Measurements from ENCODE around the gene MIA3. TPM values are rescaled to one million over a fixed set of nuclear protein-coding genes. Genes with fewer than 3 reads are reported as not detected.
A peak's percentile ranks its signal among the peaks of the same experiment; 100 is the strongest.

The MIA3 gene
- total and polyA plus RNA-seq, 9 of the 15 experiments (the other 6 are each of a cell fraction or from before 2014, with no cell fraction given): 21.6 to 89.4 (median 40.8) TPM

- TF ChIP-seq ZBTB11 (CRISPR knock-in tag; IDR thresholded peaks at IDR 0.05) (peak in 2 of 3 experiments; percentile 11 to 75; a peak in 2 of 6 replicates), E2F3 (CRISPR knock-in tag; IDR thresholded peaks at IDR 0.05) (0 out of 2 replicates have a peak, but pooled peaks have one; percentile 58), E4F1 (CRISPR knock-in tag; IDR thresholded peaks at IDR 0.05; ENCODE audit: borderline replicate concordance) (no peak), MXI1 (IDR thresholded peaks at IDR 0.05; ENCODE audit: low read depth, low read length) (peak; percentile 63; the same call in 1 of the 2 replicates), ZNF551 (CRISPR knock-in tag; IDR thresholded peaks at IDR 0.05) (no peak), MYC (IDR thresholded peaks at IDR 0.05; ENCODE audit: low read depth, low read length) (peak; percentile 83), MYC (CRISPR knock-in tag; IDR thresholded peaks at IDR 0.05; ENCODE audit: borderline replicate concordance, low read depth) (no peak), CSDE1 (IDR thresholded peaks at IDR 0.05) (peak in 1 of 2 experiments; percentile 26; a peak in 1 of 4 replicates), NFRKB (IDR thresholded peaks at IDR 0.05; ENCODE audit: low read depth) (peak; percentile 58; the same call in 1 of the 2 replicates), AFF1 (IDR thresholded peaks at IDR 0.05; ENCODE audit: low read depth in 1 of 2, partially characterized antibody in 2 of 2) (peak in 1 of 2 experiments; percentile 51), POLR2A (conservative IDR thresholded peaks at IDR 0.05) (peak; percentile 92), GABPB2 (CRISPR knock-in tag; conservative IDR thresholded peaks at IDR 0.05) (no peak), ZBTB1 (CRISPR knock-in tag; IDR thresholded peaks at IDR 0.05; ENCODE audit: borderline replicate concordance, low read depth) (0 out of 2 replicates have a peak, but pooled peaks have one; percentile 47), BDP1 (IDR thresholded peaks at IDR 0.05; ENCODE audit: insufficient read depth, insufficient read length) (no peak), ETV1 (tag; conservative IDR thresholded peaks at IDR 0.05; ENCODE audit: low read depth) (peak; percentile 62), NBN (IDR thresholded peaks at IDR 0.05; ENCODE audit: low read depth) (peak; percentile 33; the same call in 1 of the 2 replicates)
- TF ChIP-seq, protein P1, sequence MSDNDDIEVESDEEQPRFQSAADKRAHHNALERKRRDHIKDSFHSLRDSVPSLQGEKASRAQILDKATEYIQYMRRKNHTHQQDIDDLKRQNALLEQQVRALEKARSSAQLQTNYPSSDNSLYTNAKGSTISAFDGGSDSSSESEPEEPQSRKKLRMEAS (CRISPR knock-in tag; IDR thresholded peaks at IDR 0.05): peak; percentile 88
Measured at GRCh38 chr1:222589462-222590302, 28.2 kb upstream of the MIA3 start, which contains the start of gene TAF1A (continued).
